Fibroblast of skin of right quadriceps (primary cell): ENCODE measurements around the gene FAM3A.
"Not testable (repeated sequence)": the region's sequence is repeated elsewhere in the genome, so short reads cannot be mapped to it uniquely, and the experiment has no call there.

Experiments used
- DNase-seq: peaks from one replicate; pipeline ENCODE4 v3.0.0-alpha.2; 2013

The FAM3A gene, protein sequence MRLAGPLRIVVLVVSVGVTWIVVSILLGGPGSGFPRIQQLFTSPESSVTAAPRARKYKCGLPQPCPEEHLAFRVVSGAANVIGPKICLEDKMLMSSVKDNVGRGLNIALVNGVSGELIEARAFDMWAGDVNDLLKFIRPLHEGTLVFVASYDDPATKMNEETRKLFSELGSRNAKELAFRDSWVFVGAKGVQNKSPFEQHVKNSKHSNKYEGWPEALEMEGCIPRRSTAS

DNA sequence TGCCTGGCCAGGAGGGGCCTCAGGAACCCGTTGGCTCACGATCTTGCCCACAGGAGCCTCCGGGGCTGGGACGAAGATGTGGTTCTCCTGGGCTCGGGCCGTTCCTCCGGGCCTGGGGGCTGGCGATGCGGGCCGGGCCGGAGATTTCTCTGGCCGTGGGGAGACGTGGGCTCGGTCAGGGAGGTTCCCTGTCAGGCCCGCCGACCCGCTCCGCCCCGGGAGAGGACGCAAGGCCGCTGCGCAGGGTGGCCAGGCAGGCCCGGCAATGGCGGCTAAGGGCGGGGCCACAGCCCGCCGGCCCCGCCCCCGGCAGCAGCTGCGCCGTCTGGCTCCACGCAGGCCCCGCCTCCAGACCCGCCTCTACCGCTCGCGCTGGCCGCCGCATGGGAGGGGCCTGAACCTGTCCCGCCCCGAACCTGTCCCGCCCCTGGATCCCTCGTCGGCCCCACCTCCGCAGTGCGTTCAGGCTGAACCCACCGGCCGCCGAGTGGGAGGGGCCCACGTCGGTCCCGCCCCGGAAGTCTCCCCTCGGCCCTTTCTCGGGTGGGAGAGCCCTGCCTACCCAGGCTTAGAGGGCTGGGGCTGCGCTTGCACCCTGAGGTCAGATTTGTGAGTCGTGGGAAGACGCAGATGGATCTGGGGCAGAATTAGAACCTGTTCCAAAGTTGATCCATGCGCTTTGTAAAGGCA, at the start of gene FAM3A:
Gene FAM3A (minus strand): TSS at position 267 of the 690 bp plus-strand sequence. CDS start 460 bp downstream, outside the sequence.
- DNase-seq = peak; percentile 86

DNA sequence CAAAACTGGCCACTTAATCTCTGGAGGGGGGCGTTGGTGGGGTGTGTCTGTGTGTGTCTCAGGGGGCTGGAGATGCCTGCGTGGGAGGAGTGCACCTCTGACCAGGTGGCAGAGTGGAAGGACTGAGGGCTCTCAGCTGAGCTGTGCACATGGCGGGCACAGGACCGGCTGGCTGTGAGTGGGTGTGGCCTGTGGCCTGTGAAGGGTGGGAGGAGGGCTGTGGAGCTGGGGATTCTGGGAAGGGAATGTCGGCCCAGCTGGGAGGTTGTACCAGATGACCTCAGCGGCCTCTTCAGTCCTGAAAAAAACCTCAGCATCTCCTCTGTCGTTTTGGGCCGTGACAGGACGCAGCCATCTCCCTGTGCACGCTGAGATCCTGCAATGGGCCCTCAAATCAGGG, 46.3 kb upstream of the FAM3A start:
- DNase-seq = not testable (repeated sequence)

DNA sequence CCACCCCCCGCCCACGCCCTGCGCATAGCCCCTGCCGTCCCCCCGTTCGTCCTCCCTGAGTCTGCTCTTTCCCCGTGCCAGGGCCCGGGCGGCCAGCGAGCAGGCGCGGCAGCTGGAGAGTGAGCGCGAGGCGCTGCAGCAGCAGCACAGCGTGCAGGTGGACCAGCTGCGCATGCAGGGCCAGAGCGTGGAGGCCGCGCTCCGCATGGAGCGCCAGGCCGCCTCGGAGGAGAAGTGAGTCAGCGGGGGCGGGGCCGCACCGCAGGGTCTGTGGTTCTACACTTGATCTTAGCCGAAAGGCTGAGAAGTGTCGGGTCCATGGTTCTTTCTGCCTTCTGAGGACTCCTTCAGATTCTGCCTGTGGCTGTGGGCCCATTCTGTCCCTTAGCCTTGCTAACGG, 44.3 kb upstream of the FAM3A start:
- DNase-seq = not testable (repeated sequence)

DNA sequence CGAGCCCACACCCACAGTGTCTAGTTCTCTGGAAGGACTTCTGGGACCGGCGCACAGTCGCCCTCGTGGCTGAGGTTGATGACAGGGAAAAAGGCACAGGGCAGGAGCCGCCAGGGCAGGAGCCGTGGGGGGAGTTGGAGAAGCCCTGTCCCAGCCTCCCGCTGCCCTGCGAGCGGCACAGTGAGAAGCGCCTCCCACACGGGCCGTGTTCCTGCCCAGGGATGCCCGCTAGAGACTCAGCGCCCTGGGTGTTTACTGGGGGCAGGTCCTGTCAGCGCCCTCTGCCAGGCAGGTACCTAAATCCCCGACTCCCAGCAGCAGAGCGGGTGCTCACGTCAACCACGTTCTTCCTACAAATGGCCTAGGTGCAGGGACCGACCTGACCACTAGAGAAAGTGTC, 42.9 kb upstream of the FAM3A start:
- DNase-seq = not testable (repeated sequence)

DNA sequence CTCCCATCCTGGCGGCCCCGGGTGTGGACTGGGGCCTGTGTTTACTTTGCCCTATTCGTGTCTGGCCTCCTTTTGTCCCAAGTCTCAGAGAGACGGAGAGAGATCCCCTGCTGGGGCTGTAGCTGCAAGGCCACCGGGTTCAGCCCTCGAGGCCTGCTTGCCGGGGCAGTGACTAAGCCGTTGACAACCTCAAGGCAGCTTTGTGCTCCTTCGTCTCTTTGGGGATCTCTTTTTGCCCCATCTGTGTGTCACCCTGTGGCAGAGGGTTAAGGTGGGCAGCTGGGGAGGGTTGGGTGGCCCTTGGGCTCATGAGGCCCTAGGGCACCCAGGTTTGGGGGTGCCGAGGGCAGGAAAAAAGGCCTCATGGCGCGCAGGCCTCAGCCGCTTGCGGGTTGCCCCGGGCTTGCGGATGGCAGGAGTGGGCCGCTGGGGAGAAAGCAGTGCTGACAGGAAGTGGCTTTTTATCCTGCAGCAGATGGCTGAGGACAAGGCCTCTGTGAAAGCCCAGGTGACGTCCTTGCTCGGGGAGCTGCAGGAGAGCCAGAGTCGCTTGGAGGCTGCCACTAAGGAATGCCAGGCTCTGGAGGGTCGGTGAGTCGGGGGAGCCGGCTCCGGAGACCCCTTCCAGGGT, 42.1 kb upstream of the FAM3A start:
- DNase-seq = not testable (repeated sequence)

DNA sequence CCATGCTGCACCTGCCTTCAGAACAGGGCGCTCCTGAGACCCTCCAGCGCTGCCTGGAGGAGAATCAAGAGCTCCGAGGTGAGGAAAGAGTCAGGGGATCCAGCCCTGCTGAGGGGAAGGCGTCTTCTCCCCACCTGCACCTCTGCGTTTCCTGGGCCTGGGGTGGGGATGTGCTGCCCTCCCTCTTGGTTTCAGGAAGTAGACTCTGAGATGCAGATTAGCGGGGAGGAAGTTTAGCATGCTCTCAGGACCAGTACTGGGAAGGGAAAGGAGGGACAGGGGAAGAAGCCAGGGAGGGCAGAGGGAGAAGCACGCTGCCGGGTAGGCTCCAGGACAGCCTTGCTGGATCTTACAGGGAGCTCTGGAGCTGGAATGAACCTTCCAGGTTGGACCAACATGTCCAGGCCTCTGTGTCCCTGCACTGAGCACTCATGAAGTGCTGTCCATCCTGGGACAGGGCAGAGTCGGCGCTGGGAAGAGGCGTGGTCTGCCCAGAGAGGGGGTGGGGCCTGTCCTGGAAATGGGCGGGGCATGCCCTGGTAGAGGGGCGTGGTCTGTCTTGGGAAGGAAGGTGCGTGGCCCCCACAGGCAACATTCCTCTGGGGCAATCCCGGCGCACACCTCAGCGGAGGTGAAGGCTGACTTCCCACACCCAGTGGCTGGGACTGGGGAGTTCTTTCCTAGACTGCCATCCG, 36.2 kb upstream of the FAM3A start:
- not testable (repeated sequence) for DNase-seq

DNA sequence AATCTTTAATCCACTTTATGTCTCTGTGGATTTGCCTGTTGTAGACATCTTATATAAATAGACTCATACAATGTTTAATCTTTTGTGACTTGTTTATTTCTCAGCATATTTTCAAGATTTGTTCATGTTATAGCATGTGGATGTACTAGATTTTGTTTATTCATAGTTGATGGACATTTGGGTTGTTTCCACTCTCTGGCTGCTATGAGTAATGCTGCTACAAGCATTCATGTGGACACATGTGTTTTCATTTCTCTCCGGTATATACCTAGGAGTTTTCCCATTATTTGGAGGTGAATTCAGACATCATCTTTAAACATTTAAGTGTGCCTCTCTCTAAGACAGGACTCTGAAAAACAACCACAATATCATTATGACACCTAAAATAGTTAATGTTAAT, 33.7 kb upstream of the FAM3A start:
- no peak for DNase-seq

DNA sequence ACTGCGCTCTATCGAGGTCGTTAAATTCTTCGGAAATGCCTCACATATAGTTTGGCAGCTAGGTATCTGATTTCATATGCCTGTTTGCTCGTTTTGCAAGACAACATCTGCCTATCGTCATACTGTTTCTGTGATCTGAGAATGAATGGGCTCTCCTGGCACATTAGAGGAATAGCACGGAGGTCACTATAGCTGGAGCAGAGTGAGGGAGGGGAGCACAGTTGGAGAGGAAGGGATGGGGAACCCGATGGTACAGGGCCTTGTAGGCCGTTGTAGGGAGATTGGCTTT, 31.9 kb upstream of the FAM3A start:
- peak; percentile 21 for DNase-seq

DNA sequence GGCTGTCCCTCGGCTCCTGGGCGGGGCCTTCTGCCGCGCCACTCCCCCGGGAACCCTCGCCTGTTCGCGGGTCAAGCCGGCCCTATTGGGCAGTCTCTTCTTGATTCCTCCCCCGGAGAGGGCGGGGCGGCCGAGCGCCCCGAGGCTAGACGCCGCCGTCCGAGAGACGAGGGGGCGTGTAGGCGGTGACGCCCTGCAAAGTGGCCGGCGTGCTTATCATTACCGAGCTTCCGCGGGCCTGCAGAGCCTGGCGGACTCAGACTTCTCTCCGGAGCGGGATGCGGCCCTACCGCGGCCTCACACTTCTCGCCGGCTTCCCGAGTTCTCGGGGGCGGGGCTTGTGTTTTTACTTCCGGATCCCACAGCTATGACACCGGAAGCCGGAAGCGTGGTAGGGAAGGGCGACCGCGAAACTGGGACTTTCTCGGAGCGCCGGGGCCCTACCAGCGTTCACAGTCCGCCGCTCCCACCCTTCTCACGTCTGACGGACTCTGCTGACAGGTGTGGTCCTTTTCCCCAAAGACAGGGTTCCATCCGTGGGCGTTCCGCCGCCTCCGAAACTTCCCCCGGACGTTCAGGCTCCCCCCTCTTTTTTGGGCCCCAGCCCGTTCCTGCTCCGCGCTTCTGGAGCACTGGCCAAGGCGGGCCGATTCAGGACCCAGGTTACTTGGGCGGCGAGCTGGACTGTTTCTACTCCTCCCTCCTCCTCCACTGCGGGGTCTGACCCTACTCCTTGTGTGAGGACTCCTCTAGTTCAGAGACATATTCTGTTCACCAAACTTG, 31.4 kb upstream of the FAM3A start, which contains the start of gene IKBKG:
Gene IKBKG (plus strand): TSS at position 376 of the 783 bp plus-strand sequence. CDS start 4,383 bp downstream, outside the sequence.
- DNase-seq = peak; percentile 91

DNA sequence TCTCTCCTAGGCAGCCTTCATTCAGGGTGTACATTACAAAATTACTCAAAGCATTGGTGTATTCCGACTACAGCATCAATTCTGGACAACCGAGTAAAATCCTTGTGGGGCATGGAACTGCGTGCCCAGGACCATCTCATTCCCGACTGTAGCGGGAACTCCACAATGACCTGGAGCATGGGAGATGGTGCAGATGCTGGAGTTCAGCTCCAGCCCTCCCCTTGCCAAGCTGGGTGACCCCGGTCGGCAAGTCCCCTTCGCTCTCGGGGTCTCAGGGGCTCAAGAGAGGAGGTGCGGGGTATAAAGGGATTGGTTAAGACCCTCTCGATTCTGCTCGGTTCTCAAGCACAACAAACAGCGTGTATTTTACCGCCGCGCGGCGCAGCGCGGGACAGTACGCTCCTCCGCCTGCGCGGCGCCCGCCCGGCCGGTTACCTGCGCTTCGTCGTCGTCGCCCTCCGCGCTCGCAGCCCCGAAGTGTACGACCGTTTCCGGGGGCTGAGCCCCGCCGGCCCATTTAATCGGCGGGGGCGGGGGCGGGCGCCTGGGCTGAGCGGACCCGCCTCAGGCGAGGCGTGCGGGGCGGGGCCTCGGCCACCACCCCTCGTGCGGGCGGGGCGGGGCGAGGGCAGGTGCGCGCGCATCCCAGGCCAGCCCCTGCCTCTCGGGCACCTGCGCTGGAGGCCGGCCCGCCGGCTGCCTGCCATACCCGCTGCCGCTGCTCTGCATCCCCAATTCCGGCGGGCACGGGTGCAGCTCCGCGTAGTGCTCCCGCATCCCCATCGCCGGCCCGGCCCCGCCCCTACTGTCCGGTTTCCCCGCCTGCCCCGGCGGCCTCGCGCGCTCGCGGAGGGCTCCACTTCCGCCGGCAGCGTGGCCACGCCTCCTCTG, 30.6 kb upstream of the FAM3A start, which contains the start of gene G6PD:
Gene G6PD (minus strand): TSS at position 493 of the 891 bp plus-strand sequence. CDS start 691 bp downstream, outside the sequence.
- peak; percentile 66 for DNase-seq

DNA sequence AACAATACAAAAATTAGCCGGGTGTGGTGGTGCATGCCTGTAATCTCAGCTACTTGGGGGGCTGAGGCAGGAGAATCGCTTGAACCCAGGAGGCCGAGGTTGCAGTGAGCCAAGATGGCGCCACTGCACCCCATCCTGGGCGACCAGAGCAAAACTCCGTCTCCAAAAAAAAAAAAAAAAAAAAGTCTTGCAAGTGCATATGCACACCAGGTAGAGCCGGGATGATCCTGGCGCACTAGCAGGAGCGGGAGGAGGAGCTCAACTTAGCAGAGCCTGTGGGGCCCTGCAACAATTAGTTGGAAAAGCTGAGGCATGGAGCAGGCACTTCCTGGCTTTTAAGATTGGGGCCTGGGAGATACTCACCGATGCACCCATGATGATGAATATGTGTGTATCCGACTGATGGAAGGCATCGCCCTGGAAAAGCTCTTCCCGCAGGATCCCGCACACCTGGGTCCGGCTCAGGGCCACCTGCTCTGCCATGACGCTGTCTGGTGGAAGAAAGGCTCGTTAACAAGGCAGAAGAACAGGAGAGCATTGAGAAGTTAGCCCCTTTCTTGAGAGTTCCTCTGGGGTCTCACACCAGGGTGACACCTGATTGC, 29.7 kb upstream of the FAM3A start:
- DNase-seq = no peak

DNA sequence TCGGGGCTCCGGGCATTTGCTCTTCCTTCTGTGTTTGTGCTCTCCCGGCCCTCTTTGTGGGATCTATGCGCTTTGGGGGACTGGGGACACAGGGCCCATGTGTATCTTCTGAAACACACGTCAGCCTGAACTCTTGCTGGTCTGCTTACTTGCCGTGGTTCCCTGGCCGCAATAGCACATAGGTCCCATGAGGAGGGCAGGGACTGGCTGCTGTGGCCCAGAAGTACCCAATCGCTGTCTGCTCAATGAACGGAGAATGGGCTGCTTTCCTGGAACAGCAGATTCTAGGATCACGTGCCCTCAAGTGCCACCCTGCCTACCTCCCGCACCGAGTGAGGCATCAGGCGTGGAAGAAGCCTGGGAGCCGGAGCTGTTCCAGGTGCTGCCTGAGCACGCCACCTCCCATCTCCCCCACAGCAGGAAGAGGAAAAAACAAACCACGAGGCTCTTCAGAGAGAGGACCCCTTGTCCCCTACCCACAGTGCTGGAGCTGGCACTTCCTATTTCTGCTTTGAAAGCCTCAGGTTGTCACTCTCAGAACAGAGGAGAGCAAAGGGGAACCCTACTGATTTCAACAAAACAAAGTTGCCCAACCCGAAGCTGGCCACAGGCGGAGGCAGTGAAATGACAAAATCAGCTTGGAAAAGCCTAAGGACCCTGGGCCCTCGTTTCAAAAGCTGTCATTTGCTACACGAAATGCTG, 26.8 kb upstream of the FAM3A start:
- no peak for DNase-seq

DNA sequence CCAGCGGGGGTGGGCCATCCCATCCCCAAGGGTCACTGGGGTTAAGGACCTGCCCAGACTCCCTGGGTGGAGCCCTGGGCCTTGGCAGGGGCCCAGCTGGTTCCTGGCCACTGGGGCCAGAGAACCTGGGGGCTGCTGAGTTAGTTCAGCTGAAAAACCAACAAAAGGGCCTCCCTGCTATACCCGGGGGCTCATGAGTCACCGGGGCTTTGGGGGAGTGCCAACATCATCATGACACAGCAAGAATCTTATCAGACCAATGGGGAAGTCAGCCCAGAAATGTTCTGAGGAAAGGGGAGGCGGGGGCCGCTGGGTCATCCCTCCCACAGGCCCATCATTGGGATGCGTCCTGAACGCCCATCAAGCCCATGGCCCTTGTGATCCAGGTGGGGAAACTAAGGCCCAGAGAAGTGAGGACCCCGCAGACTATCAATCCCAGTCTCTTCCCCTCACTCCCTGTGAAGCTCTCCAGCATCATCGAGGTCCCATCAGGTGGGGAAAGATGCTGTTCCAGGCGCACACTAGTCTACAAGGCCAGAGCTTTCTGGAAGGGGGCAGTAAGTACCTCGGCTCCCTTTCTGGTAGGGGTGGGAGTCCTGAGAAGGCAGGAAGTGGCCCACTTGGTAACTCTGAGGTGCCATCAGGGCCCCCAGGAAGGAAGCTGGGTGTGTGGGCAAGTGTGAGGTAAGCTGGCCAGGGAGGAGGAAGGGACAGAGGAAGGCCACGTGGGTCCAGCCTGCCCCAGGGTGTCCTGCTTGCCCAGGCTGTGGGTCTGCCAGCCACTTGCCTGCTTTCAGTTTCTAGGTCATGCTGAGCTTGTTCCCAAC, 26.1 kb upstream of the FAM3A start:
- DNase-seq = peak; percentile 94

DNA sequence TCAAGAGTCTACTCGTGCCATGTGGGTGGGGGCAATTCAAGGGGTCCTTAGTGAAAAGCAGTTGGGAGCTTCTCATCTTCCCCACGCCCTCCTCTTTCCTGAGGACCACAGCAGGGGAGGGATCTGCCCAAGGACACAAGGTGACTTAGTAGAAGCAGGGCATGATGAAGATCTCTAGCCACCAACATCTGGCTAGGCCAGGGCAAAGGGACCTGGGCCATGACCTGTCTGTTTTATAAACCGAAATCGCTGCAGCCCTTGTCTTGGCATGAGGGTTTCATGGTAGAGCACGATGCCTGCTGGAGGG, 25.5 kb upstream of the FAM3A start:
- no peak for DNase-seq

DNA sequence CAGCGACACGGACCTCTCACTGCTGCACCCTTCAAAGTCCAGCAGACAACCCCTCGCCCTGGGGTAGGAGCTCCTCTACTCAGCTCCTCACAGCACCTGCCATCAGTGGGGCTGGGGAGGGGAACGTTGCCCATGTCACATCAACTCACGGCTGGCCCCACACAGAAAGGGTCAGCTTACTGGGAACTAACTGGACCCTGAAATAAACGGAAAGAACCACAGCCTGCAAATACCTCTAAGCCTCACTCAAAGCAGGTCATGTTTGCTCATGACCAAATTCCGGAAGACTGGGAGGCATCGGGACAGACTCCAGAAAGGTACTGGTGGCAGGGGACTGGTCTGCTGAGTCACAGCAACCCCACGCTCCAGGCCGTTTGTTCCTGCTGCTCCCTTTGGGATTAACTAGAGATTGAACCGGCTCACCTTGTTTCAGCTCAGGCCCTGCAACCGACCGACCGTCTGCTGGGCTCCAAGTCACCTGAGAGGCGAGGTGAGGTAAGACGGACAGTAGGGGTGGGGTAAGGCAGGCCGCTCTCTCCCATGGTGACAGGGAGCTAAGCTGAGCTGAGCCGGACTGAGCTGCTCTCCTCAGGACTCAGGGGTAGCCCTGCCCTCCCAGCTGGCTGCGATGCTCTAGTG, 25.0 kb upstream of the FAM3A start:
- no peak for DNase-seq

DNA sequence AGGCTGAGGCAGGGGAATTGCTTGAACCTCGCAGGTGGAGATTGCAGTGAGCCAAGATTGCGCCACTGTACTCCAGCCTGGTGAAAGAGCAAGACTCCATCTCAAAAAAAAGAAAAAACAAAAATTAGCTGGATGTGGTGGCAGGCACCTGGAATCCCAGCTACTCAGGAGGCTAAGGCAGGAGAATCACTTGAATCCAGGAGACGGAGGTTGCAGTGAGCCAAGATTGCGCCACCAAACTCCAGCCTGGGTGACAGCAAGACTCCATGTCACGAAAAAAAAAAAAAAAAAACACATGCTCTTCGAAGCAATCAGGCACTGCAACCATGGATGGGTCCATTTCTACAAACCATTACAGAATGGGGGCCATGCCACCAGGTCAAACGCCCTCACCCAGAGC, 24.3 kb upstream of the FAM3A start:
- not testable (repeated sequence) for DNase-seq

DNA sequence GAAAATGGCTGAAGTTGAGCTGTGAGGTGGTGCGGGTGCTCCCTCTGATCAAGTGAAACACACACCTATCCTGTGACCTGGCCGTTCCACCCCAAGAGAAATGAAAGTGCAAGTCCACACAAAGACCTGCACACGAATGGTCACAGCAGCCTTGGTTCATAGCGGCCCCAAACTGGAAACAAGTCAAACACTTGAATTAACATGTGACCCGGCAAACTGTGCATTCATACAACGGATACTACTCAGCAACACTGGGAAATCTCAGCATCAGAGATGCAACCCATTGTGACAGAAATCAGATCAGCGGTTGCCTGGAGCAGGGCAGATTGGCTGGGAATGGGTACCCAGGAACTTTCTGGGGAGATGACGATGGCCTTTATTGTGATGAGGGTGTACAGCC, 23.0 kb upstream of the FAM3A start:
- DNase-seq = no peak

DNA sequence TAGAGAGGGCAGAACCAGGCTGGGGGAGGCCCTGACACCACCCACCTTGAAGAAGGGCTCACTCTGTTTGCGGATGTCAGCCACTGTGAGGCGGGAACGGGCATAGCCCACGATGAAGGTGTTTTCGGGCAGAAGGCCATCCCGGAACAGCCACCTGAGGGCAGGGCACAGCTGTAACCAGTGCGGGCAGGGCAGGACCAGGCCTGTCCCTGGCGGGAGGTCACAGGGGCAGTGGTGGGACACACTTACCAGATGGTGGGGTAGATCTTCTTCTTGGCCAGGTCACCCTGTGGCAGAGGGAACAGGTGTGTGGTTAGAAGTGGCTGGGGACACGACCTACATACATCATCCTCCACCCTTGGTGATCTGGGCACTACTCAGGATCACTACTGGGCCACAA, 19.9 kb upstream of the FAM3A start:
- no peak for DNase-seq
